ENCODE data around the gene SLC38A5. TPM values are rescaled to one million over a fixed set of nuclear protein-coding genes. Genes with fewer than 3 reads are reported as not detected.
A peak's percentile ranks its signal among the peaks of the same experiment; 100 is the strongest.

Gene SLC38A5
- total and polyA plus RNA-seq, 9 donors: 4.2 to 12.2 (median 8.3) TPM

DNA sequence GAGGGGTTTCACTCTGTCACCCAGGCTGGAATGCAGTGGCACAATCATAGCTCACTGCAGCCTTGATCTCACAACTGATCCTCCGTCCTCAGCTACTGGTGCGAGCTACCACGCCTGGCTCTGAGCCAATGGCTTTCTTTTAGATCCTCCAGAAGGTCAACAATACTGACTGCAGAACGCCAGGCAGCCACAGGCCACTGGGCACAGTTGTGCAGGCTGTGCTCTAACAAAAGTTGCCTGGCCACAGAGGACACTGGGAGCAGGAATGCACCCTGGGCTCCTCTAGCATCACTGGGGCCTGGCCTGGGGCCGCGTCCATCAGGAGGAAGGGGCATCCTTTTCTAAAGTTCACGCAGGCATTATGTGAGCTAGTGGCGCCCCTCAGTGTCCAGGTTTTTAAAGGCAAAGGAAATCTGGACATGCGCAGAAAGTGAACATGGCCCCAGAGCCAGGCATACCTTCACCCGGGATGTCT lies 23.9 kb upstream of the SLC38A5 start:
- H3K4me3 ChIP-seq (ENCODE audit: low read length): no peak overlapping the region
- no peaks in the 10 kb centered on the region for H3K27me3 ChIP-seq (ENCODE audit: control insufficient read depth, insufficient read depth, low read length)
- no peaks in the 10 kb centered on the region for H3K4me1 ChIP-seq (ENCODE audit: control insufficient read depth, insufficient read depth, low read length)
- WGBS (ENCODE audit: insufficient coverage): 43% methylated on average over 8 of the region's 10 CpGs
- peaks cover 3% of the 10 kb centered on the region for H3K9me3 ChIP-seq (replicated peaks; ENCODE audit: control insufficient read depth, low read depth, low read length)
- no peak overlapping the region for H3K27ac ChIP-seq (ENCODE audit: low read length)
- no peaks in the 10 kb centered on the region for H3K36me3 ChIP-seq (ENCODE audit: control insufficient read depth, insufficient read depth, low read length)
- DNase-seq: peak; percentile 26

DNA sequence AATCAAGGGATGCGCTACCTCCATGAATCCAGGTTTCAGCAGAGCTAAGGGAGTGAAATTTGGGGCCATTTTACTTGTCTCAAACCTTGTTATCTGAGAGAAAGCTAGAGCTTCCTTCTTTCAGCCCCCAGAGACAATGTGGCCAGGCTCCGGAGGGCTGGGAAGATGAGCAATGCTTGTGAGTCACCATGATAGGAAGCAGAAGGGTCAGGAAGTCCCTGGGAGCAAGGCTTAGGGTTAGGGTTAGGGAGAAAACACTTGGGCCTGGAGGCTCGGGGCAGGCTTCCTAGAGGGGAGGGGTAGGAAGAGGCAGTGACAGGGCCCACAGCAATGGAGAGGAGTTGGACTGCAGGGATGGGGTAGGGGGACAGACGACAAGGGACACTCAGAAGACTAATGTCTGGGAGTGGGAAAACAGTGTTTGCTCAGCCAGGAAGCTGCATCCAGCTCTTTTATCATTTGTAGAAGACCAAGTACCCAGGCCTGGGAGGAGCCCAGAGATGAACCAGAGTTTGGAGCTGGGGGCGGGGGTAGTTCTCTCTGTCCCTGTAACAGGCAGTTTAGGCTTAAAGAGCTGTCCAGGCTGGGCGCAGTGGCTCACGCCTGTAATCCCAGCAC lies 22.3 kb upstream of the SLC38A5 start:
- no peak for DNase-seq
- H3K9me3 ChIP-seq (replicated peaks; ENCODE audit: control insufficient read depth, low read depth, low read length): peaks cover 3% of the 10 kb centered on the region
- H3K27ac ChIP-seq (ENCODE audit: low read length): no peak overlapping the region
- no peaks in the 10 kb centered on the region for H3K27me3 ChIP-seq (ENCODE audit: control insufficient read depth, insufficient read depth, low read length)
- no peaks in the 10 kb centered on the region for H3K4me1 ChIP-seq (ENCODE audit: control insufficient read depth, insufficient read depth, low read length)
- no peaks in the 10 kb centered on the region for H3K36me3 ChIP-seq (ENCODE audit: control insufficient read depth, insufficient read depth, low read length)
- 49% methylated on average over 3 of the region's 7 CpGs for WGBS (ENCODE audit: insufficient coverage)
- H3K4me3 ChIP-seq (ENCODE audit: low read length): no peak overlapping the region

DNA sequence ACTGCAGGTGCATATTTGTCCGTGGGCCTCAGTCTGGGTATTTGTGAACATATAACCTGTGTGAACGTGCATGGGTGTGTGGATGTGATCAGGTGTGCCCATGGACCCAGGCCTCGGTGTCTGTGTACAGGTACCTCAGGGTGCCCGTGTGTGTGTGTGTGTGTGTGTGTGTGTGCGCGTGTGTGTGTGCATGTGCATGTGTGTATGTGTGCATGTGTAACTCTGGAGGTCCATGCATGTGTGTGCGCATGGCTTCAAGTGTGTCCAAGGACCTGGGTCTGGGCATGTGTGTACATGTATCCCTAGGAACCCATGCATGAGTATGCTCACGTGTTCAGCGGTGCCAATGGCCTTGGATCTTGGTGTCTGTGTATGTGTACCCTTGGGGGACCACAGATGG lies 21.7 kb upstream of the SLC38A5 start:
- Histone ChIP-seq H3K4me1 (ENCODE audit: control insufficient read depth, insufficient read depth, low read length) (no peaks in the 10 kb centered on the region), H3K27ac (ENCODE audit: low read length) (no peak overlapping the region), H3K9me3 (replicated peaks; ENCODE audit: control insufficient read depth, low read depth, low read length) (peaks cover 3% of the 10 kb centered on the region), H3K4me3 (ENCODE audit: low read length) (no peak overlapping the region), H3K36me3 (ENCODE audit: control insufficient read depth, insufficient read depth, low read length) (no peaks in the 10 kb centered on the region), H3K27me3 (ENCODE audit: control insufficient read depth, insufficient read depth, low read length) (no peaks in the 10 kb centered on the region)
- no peak for DNase-seq
- WGBS (ENCODE audit: insufficient coverage): 85% methylated on average over 7 of the region's 9 CpGs

DNA sequence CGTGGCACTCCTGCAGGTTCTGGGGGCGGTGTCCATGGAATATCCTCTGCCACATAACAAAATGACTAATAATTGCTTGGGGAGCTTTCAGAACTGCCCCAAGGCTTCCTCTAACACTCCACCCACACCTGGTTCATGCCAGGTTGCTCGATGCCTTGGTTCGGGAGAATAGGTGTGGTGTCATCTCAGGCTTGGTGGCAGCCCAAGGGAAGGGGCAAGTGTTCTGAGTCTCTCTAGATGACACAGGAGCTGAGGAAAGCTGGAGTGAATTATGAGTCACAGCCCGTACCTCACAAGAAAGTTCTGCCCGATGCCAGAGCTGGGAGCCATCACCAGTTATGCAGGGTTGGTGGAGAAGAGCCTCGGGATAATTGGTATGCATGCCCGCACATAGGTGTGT lies 20.6 kb upstream of the SLC38A5 start:
- Histone ChIP-seq H3K27ac (ENCODE audit: low read length) (no peak overlapping the region), H3K4me1 (ENCODE audit: control insufficient read depth, insufficient read depth, low read length) (no peaks in the 10 kb centered on the region), H3K36me3 (ENCODE audit: control insufficient read depth, insufficient read depth, low read length) (no peaks in the 10 kb centered on the region), H3K4me3 (ENCODE audit: low read length) (no peak overlapping the region), H3K27me3 (ENCODE audit: control insufficient read depth, insufficient read depth, low read length) (no peaks in the 10 kb centered on the region), H3K9me3 (replicated peaks; ENCODE audit: control insufficient read depth, low read depth, low read length) (peaks cover 3% of the 10 kb centered on the region)
- DNase-seq: no peak
- 74% methylated on average over 5 of the region's 8 CpGs for WGBS (ENCODE audit: insufficient coverage)

DNA sequence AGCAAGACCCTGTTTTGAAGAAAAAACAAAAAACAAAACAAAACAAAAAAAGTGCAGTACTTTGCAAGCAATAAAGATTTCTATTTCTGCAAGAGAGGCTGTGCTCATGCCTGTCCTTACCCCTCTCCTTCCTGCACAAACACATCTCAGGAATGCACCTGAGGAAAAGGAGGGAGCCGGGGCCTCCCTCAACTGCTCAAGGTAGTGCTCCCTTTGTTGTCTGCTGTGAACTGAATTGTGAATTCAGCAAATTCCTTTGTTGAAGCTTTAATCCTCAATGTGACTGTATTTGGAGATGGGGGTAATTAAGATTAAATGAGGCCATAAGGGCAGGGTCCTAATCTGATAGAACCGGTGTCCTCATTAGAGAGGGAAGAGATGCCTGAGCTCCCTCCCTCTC lies 19.8 kb upstream of the SLC38A5 start:
- H3K27me3 ChIP-seq (ENCODE audit: control insufficient read depth, insufficient read depth, low read length): no peaks in the 10 kb centered on the region
- WGBS (ENCODE audit: insufficient coverage): 80% methylated on average over 1 of the region's 2 CpGs
- peaks cover 3% of the 10 kb centered on the region for H3K9me3 ChIP-seq (replicated peaks; ENCODE audit: control insufficient read depth, low read depth, low read length)
- H3K27ac ChIP-seq (ENCODE audit: low read length): no peak overlapping the region
- no peaks in the 10 kb centered on the region for H3K4me1 ChIP-seq (ENCODE audit: control insufficient read depth, insufficient read depth, low read length)
- no peaks in the 10 kb centered on the region for H3K36me3 ChIP-seq (ENCODE audit: control insufficient read depth, insufficient read depth, low read length)
- no peak overlapping the region for H3K4me3 ChIP-seq (ENCODE audit: low read length)
- DNase-seq: no peak

DNA sequence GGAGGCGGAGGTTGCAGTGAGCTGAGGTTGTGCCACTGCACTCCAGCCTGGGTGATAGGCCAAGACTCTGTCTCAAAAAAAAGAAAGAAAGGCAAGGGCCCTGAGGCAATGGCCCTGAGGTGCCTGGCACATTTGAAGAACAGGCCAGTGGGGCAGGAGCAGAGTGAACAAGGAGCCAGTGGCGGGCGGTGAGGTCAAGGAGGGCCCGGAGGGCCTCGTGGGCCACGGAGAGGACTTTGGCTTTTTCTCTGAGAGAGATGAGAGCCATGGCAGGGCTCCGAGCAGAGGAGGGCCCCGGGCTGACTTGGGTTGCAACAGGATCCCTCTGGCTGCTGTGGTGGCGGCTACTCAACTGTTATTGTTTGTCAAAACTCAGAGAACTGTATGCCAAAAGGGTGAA lies 19.2 kb upstream of the SLC38A5 start:
- WGBS (ENCODE audit: insufficient coverage): 86% methylated on average over 8 of the region's 9 CpGs
- no peaks in the 10 kb centered on the region for H3K36me3 ChIP-seq (ENCODE audit: control insufficient read depth, insufficient read depth, low read length)
- H3K4me3 ChIP-seq (ENCODE audit: low read length): no peak overlapping the region
- DNase-seq: no peak
- no peak overlapping the region for H3K27ac ChIP-seq (ENCODE audit: low read length)
- H3K9me3 ChIP-seq (replicated peaks; ENCODE audit: control insufficient read depth, low read depth, low read length): peaks cover 3% of the 10 kb centered on the region
- no peaks in the 10 kb centered on the region for H3K27me3 ChIP-seq (ENCODE audit: control insufficient read depth, insufficient read depth, low read length)
- H3K4me1 ChIP-seq (ENCODE audit: control insufficient read depth, insufficient read depth, low read length): no peaks in the 10 kb centered on the region

DNA sequence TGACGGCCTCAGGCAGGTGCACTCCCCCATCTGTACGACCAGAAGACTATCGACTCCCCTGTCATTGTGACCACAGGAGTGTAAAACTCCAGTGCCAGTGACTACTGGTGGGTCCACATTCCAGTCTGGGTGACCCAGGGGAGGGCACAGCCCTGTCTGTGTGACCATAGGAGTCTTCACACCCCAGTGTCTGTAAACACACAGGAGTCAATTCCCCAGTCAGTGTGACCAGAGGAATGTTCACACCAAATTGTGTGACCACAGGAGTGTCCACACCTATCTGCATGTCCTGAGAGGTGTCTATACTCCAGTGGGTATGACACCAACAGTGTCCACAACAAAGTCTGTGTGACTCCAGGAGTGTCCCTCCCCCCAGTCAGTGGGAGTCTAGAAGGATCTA lies 18.0 kb upstream of the SLC38A5 start:
- H3K36me3 ChIP-seq (ENCODE audit: control insufficient read depth, insufficient read depth, low read length): no peaks in the 10 kb centered on the region
- peaks cover 3% of the 10 kb centered on the region for H3K9me3 ChIP-seq (replicated peaks; ENCODE audit: control insufficient read depth, low read depth, low read length)
- WGBS (ENCODE audit: insufficient coverage): 94% methylated on average over 3 of the region's 3 CpGs

DNA sequence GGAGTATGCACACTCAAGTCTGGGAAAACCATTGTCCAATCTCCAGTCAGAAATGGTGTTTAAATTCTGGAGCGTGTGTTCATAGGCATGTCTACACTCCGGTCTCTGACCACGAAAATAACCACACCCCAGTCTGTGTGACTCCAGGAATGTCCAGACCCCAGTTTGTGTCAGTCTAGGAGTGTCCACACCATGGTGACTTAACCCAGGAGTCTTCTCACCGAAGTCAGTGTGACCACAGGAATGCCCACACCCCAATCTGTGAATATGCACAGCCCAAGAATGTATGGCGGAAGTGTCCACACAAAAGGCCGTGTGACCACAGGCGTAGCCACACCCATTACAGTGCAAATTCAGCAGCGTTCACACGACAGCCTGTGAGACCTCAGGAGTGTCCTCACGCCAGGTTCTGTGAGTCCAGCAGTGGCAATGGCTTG lies 17.3 kb upstream of the SLC38A5 start:
- no peak overlapping the region for H3K27ac ChIP-seq (ENCODE audit: low read length)
- no peak overlapping the region for H3K4me3 ChIP-seq (ENCODE audit: low read length)
- no peaks in the 10 kb centered on the region for H3K27me3 ChIP-seq (ENCODE audit: control insufficient read depth, insufficient read depth, low read length)
- no peaks in the 10 kb centered on the region for H3K4me1 ChIP-seq (ENCODE audit: control insufficient read depth, insufficient read depth, low read length)
- peaks cover 4% of the 10 kb centered on the region for H3K36me3 ChIP-seq (ENCODE audit: control insufficient read depth, insufficient read depth, low read length)
- DNase-seq: no peak
- H3K9me3 ChIP-seq (replicated peaks; ENCODE audit: control insufficient read depth, low read depth, low read length): peaks cover 3% of the 10 kb centered on the region
- WGBS (ENCODE audit: insufficient coverage): 75% methylated on average over 6 of the region's 10 CpGs

More for the DNA sequence above, 18.0 kb upstream of the SLC38A5 start:
- no peak for DNase-seq
- Histone ChIP-seq H3K27me3 (ENCODE audit: control insufficient read depth, insufficient read depth, low read length) (no peaks in the 10 kb centered on the region), H3K4me3 (ENCODE audit: low read length) (no peak overlapping the region), H3K4me1 (ENCODE audit: control insufficient read depth, insufficient read depth, low read length) (no peaks in the 10 kb centered on the region), H3K27ac (ENCODE audit: low read length) (no peak overlapping the region)

DNA sequence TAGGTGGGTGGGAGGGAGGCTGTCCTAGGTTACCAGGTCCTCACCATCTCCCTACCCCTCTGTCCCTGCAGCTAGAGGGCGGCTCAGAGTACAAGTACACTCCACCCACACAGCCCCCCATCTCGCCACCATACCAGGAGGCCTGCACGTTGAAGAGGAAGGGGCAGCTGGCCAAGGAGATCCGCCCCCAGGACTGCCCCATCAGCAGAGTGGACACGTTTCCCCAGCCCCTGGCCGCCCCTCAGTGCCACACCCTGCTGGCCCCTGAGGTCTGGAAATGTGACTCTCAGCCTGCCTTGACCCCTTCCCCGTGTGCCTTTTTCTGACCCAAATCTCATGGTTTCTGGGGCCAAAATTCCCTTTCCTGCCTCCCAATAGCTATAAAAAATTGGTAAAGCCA lies 12.5 kb upstream of the SLC38A5 start:
- Histone ChIP-seq H3K4me3 (ENCODE audit: low read length) (no peak overlapping the region), H3K27me3 (ENCODE audit: control insufficient read depth, insufficient read depth, low read length) (no peaks in the 10 kb centered on the region), H3K36me3 (ENCODE audit: control insufficient read depth, insufficient read depth, low read length) (peaks cover 12% of the 10 kb centered on the region), H3K4me1 (ENCODE audit: control insufficient read depth, insufficient read depth, low read length) (no peaks in the 10 kb centered on the region), H3K27ac (ENCODE audit: low read length) (no peak overlapping the region), H3K9me3 (replicated peaks; ENCODE audit: control insufficient read depth, low read depth, low read length) (no peaks in the 10 kb centered on the region)
- DNase-seq: no peak
- WGBS (ENCODE audit: insufficient coverage): 65% methylated on average over 6 of the region's 7 CpGs

DNA sequence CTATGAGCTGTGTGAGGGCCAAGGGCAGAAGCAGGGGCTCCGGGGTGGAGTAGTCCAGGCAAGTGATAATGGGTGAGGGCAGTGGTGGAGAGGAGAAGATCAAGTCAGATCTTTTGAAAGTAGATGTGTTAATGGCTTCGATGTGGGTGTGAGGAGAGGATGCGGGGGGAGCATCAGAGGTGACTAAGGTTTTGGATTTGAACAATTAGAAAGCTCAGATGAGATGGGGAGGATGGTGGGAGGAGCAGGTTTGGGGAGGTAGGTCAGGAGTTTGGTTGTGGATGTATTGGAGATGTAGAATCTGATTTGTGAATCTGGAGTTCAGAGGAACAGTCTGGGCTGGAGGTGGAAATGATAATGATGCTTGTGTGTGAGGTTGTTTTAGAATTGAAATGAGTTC lies 10.5 kb upstream of the SLC38A5 start:
- Histone ChIP-seq H3K27me3 (ENCODE audit: control insufficient read depth, insufficient read depth, low read length) (no peaks in the 10 kb centered on the region), H3K4me3 (ENCODE audit: low read length) (no peak overlapping the region), H3K36me3 (ENCODE audit: control insufficient read depth, insufficient read depth, low read length) (peaks cover 12% of the 10 kb centered on the region), H3K4me1 (ENCODE audit: control insufficient read depth, insufficient read depth, low read length) (no peaks in the 10 kb centered on the region), H3K27ac (ENCODE audit: low read length) (no peak overlapping the region), H3K9me3 (replicated peaks; ENCODE audit: control insufficient read depth, low read depth, low read length) (no peaks in the 10 kb centered on the region)
- WGBS (ENCODE audit: insufficient coverage): 88% methylated on average over 3 of the region's 3 CpGs
- DNase-seq: no peak

DNA sequence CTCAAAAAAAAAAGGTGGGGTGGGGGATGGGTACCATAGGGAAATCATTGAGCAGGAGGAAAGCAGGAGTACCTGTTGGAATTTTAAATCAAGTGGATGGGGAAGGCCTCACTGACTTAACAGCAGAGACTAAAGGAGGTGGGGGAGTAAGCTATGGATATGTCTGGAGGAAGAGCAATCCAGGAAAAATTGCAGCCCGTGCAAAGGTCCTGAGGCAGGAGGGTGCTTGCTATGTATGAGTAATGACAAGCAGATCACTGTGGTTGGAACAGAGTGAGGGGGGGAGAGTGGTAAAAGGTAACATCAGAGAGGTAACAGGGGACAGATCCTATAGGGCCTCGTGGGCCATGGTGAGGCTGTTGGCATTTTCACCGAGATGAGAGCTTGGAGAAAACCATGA lies 10.1 kb upstream of the SLC38A5 start:
- WGBS (ENCODE audit: insufficient coverage): 77% methylated on average over 3 of the region's 3 CpGs
- H3K36me3 ChIP-seq (ENCODE audit: control insufficient read depth, insufficient read depth, low read length): peaks cover 12% of the 10 kb centered on the region
- H3K9me3 ChIP-seq (replicated peaks; ENCODE audit: control insufficient read depth, low read depth, low read length): no peaks in the 10 kb centered on the region
- no peak for DNase-seq
- no peak overlapping the region for H3K4me3 ChIP-seq (ENCODE audit: low read length)
- H3K27me3 ChIP-seq (ENCODE audit: control insufficient read depth, insufficient read depth, low read length): no peaks in the 10 kb centered on the region
- H3K27ac ChIP-seq (ENCODE audit: low read length): no peak overlapping the region
- no peaks in the 10 kb centered on the region for H3K4me1 ChIP-seq (ENCODE audit: control insufficient read depth, insufficient read depth, low read length)

Measured in muscle of leg (tissue), 11 donors.